Thyroid gland (tissue), 4 donors: ENCODE results near the gene ZNF683. TPM values are rescaled to one million over a fixed set of nuclear protein-coding genes. Genes with fewer than 3 reads are reported as not detected.

Experiments
- DNase-seq, 2 donors: peaks; one replicate each; pipeline ENCODE4 v3.0.0-alpha.2; 2019
- H3K27ac ChIP-seq, 3 donors: fragments of 200-600 bp; sonication (generic); 1 replicate in 2 of 3; 2 replicates in 1 of 3; pipeline ENCODE4 v1.5.1; 2016 to 2019; ENCODE audit warnings: mild to moderate bottlenecking in 1 of 3, moderate library complexity in 1 of 3
- H3K27me3 ChIP-seq: fragments of 200-600 bp; sonication (generic); one replicate; pipeline ENCODE4 v1.5.1; 2019
- H3K36me3 ChIP-seq, 2 donors: fragments of 200-600 bp; sonication (generic); one replicate each; pipeline ENCODE4 v1.5.1; 2016 to 2019
- H3K4me1 ChIP-seq, 2 donors: fragments of 200-600 bp; sonication (generic); one replicate each; pipeline ENCODE4 v1.5.1; 2017 to 2019
- H3K4me3 ChIP-seq, 3 donors: fragments of 200-600 bp; sonication (generic); replicated peaks in 1 of 3; 1 replicate in 2 of 3; 2 replicates in 1 of 3; pipeline ENCODE4 v1.5.1; 2016; ENCODE audit warnings: mild to moderate bottlenecking in 1 of 3
- H3K9me3 ChIP-seq: fragments of 200-600 bp; sonication (generic); one replicate; pipeline ENCODE4 v1.5.1; 2017
- CTCF ChIP-seq, 6 experiments: fragments of 200-600 bp in 3 of 6; fragments of 450-650 bp in 3 of 6; sonication (generic) in 3 of 6; IDR thresholded peaks; one replicate each; pipeline ENCODE4 v1.5.1; 2016 to 2019; ENCODE audit warnings: antibody characterized with exemption in 6 of 6, mild to moderate bottlenecking in 2 of 6, inconsistent platforms in 1 of 6, moderate library complexity in 1 of 6
- POLR2A ChIP-seq, 2 donors: fragments of 450-650 bp; IDR thresholded peaks; one replicate each; pipeline ENCODE4 v1.6.1; 2017; ENCODE audit warnings: antibody characterized with exemption in 2 of 2, mild to moderate bottlenecking in 2 of 2, moderate library complexity in 1 of 2
- WGBS, 2 donors: methylation state at CpG; one replicate each; pipeline ENCODE4 v1.1.5; 2017; 5-methylcytosine and 5-hydroxymethylcytosine counted together
- intact Hi-C: fragments of 100-400 bp; cut with DNase I; formaldehyde crosslinking; loops from one replicate; pipeline ENCODE4 v1.15.1; 2023
- total RNA-seq, 4 donors: library from RNA; depleted of rRNA; stranded (reverse); fragments of >200 nt; gene quantifications; one replicate each; pipeline ENCODE4 v1.2.3, GENCODE V29; 2016

ZNF683 gene
- total RNA-seq, 4 donors from 2014 or later: 0.59 TPM; not detected in 3

- WGBS, 2 donors: 64 to 68% methylated on average over 6 of the region's 6 CpGs
- TF ChIP-seq CTCF (IDR thresholded peaks at IDR 0.05): no peak
- TF ChIP-seq POLR2A (IDR thresholded peaks at IDR 0.05): no peak
- no peak overlapping the region for H3K27ac ChIP-seq
- H3K9me3 ChIP-seq: no peaks in the 10 kb centered on the region
- no peaks in the 10 kb centered on the region for H3K4me1 ChIP-seq
- H3K4me3 ChIP-seq: no peak overlapping the region
- no peaks in the 10 kb centered on the region for H3K36me3 ChIP-seq
- DNase-seq: no peak
- intact Hi-C loops: no loop called here
- no peaks in the 10 kb centered on the region for H3K27me3 ChIP-seq
Observed at GRCh38 chr1:26370591-26371382, 1.8 kb downstream of the ZNF683 start.

- TF ChIP-seq CTCF (IDR thresholded peaks at IDR 0.05) (no peak), POLR2A (IDR thresholded peaks at IDR 0.05) (no peak)
- Histone ChIP-seq H3K27me3 (no peaks in the 10 kb centered on the region), H3K36me3 (no peaks in the 10 kb centered on the region), H3K4me3 (no peak overlapping the region), H3K27ac (no peak overlapping the region), H3K9me3 (no peaks in the 10 kb centered on the region), H3K4me1 (peaks cover 0 to 4% of the 10 kb centered on the region in 2 donors)
- WGBS, 2 donors: 84 to 96% methylated on average over 3 of the region's 3 CpGs
- no peak for DNase-seq
- intact Hi-C loops: no loop called here
Observed at GRCh38 chr1:26368486-26368885, 4.1 kb downstream of the ZNF683 start.

DNA sequence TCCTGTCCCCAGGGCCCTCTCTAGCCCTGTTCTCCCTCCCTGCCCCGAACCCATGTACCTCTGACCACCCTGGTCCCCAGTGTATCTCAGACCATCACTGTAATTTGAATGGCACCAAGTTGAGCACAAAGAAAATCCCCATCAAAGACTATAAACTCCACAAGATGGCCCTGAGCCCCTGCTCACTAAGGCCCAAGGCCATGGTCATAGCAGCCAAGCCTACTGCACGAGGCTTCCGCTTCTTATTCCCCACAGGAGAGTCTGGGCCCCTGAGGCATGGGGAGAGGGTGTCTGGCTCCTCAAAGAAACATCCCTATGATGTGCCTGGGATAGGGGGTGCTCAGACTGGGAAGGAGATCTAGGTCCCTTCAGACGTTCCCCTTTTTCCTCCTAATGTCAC, 4.5 kb downstream of the ZNF683 start:
- TF ChIP-seq CTCF (IDR thresholded peaks at IDR 0.05): no peak
- no peak for TF ChIP-seq POLR2A (IDR thresholded peaks at IDR 0.05)
- DNase-seq: no peak
- no peaks in the 10 kb centered on the region for H3K27me3 ChIP-seq
- H3K4me3 ChIP-seq: no peak overlapping the region
- intact Hi-C loops: no loop called here
- no peaks in the 10 kb centered on the region for H3K9me3 ChIP-seq
- 80 to 92% methylated on average over 4 of the region's 4 CpGs for WGBS, 2 donors
- H3K27ac ChIP-seq: no peak overlapping the region
- H3K36me3 ChIP-seq: no peaks in the 10 kb centered on the region
- peaks cover 0 to 4% of the 10 kb centered on the region in 2 donors for H3K4me1 ChIP-seq

- Histone ChIP-seq H3K27ac (no peak overlapping the region), H3K9me3 (no peaks in the 10 kb centered on the region), H3K36me3 (no peaks in the 10 kb centered on the region), H3K4me1 (peaks cover 0 to 4% of the 10 kb centered on the region in 2 donors), H3K4me3 (no peak overlapping the region), H3K27me3 (no peaks in the 10 kb centered on the region)
- TF ChIP-seq CTCF (IDR thresholded peaks at IDR 0.05) (no peak), POLR2A (IDR thresholded peaks at IDR 0.05) (no peak)
- 60 to 76% methylated on average over 1 to 3 of the region's 6 CpGs for WGBS, 2 donors
- intact Hi-C loops: no loop called here
- no peak for DNase-seq
Observed at GRCh38 chr1:26367441-26367840, 5.1 kb downstream of the ZNF683 start.

DNA sequence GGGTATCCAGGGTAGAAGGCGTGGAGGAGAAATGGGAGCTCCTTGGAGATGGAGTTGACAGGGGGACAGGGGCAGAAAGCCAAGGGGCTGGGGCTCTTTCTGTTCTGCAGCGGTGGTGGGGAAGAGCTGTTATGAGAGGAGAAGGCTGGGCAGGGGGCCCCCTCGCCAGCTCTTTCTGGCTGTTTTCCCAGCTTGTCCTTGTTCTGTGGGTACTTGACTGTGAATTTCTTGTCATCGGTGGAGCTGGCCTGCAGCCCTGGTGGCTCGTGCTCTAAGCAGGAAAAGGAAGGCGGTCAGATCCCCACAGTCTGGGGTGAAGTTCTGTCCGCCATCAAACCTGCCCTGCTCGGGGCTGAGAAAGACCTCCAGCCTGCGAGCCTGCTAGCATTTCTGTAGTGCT, 7.6 kb downstream of the ZNF683 start:
- intact Hi-C loops: no loop called here
- Histone ChIP-seq H3K36me3 (no peaks in the 10 kb centered on the region), H3K27ac (no peak overlapping the region), H3K4me3 (no peak overlapping the region), H3K4me1 (peaks cover 4 to 14% of the 10 kb centered on the region in 2 donors), H3K9me3 (no peaks in the 10 kb centered on the region), H3K27me3 (peaks cover 2% of the 10 kb centered on the region)
- DNase-seq: peak; percentile 81 to 84
- WGBS, 2 donors: 22 to 23% methylated on average over 9 of the region's 9 CpGs
- no peak for TF ChIP-seq POLR2A (IDR thresholded peaks at IDR 0.05)
- TF ChIP-seq CTCF (IDR thresholded peaks at IDR 0.05): no peak
